ENCODE results near the gene AOC1. TPM values are rescaled to one million over a fixed set of nuclear protein-coding genes. Genes with fewer than 3 reads are reported as not detected.

Gene AOC1
- total and polyA plus RNA-seq, 10 of the 15 experiments (the other 5 are each of a cell fraction or from before 2014, with no cell fraction given): 0.07 TPM; not detected in 9

DNA sequence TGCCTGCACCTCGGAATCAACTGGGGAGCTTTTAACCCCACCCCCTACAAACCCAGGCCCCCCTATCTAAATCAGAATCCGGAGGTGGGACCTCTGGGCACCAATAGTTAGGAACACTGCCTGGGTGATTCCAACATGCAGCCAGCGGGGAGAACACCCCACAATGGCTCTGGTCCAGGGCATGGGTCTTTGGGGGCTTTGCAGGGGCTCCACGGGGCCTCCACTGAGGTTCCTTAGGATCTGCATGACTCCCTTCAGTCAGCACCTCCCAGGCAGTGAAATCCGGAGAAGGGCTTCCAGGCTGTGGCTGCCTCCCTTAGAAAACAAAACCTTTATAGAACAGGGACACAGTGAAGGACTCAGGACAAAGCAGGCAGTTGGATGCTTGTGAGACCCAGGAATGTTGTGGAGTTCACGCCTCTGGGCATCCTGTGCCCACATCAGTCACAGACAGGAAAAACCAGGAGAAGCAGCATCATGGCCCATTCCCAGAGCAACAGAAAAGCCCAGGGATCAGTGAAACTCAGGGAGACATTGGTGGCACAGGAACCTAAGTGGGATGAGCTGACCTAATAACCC lies 16.5 kb upstream of the AOC1 start:
- no peaks in the 10 kb centered on the region for H3K9me3 ChIP-seq (replicated peaks; ENCODE audit: control insufficient read depth, insufficient read depth, low read length)
- DNase-seq (ENCODE audit: low read depth, low spot score) (no peak), FAIRE-seq (no peak), ATAC-seq (no peak)
- H3K27me3 ChIP-seq (replicated peaks in 1 of 2; ENCODE audit: control insufficient read depth in 2 of 2, insufficient read depth in 2 of 2, low read length in 1 of 2): no peaks in the 10 kb centered on the region; a peak in 1 of 4 replicates
- no peak overlapping the region for H3K27ac ChIP-seq (ENCODE audit: control insufficient read depth, insufficient read depth)
- intact Hi-C loops (cut with micrococcal nuclease; ENCODE audit: unreplicated experiment) (no loop called here), in situ Hi-C loops (cut with MboI) (no loop called here)
- no TSS peak for BruUV-seq (replicated peaks)
- no peaks in the 10 kb centered on the region for H3K36me3 ChIP-seq (ENCODE audit: control insufficient read depth in 2 of 2, insufficient read depth in 2 of 2, low read length in 1 of 2)
- no peaks in the 10 kb centered on the region for H3K79me2 ChIP-seq (ENCODE audit: control insufficient read depth, insufficient read depth, low read length)
- no peaks in the 10 kb centered on the region for H3K4me1 ChIP-seq (ENCODE audit: control insufficient read depth, insufficient read depth, low read length)
- ChIA-PET RAD21 (ENCODE audit: unreplicated experiment) (no interaction called here), SMC1A (ENCODE audit: uncharacterized antibody, unreplicated experiment) (no interaction called here), POLR2A (no interaction called here), CTCF (interaction anchor here (0.6 to 1.6 kb wide), 3 partner anchors 10 to 792 kb away, joined by 3 to 5 read pairs (median 3); no protein-coding TSS in a partner anchor)
- H3K4me3 ChIP-seq: no peak overlapping the region
- WGBS (ENCODE audit: insufficient coverage, insufficient replicate concordance, low lambda C conversion rate, missing lambda C conversion rate): 0% methylated on average over 6 of the region's 6 CpGs
- no peaks in the 10 kb centered on the region for H4K20me1 ChIP-seq (ENCODE audit: control insufficient read depth, insufficient read depth)
- H2AFZ ChIP-seq (ENCODE audit: control insufficient read depth, low read depth, low read length): no peak overlapping the region
- H3K9ac ChIP-seq (ENCODE audit: control insufficient read depth, insufficient read depth, low read length): no peak overlapping the region
- H3K4me2 ChIP-seq (ENCODE audit: control insufficient read depth, insufficient read depth): no peak overlapping the region
- TF ChIP-seq CHD1 (IDR thresholded peaks at IDR 0.05; ENCODE audit: low read depth, low read length) (no peak), ZZZ3 (IDR thresholded peaks at IDR 0.05; ENCODE audit: control insufficient read depth, insufficient read length, low read depth) (no peak), CBX3 (IDR thresholded peaks at IDR 0.05; ENCODE audit: borderline replicate concordance, low read depth) (no peak), HDAC6 (IDR thresholded peaks at IDR 0.05; ENCODE audit: unreplicated experiment) (no peak), NFXL1 (IDR thresholded peaks at IDR 0.05; ENCODE audit: borderline replicate concordance) (no peak), HDGF (IDR thresholded peaks at IDR 0.05) (no peak), TCF7 (IDR thresholded peaks at IDR 0.05; ENCODE audit: borderline replicate concordance) (no peak), NRF1 (conservative IDR thresholded peaks at IDR 0.05; ENCODE audit: low read depth, low read length) (no peak), SREBF2 (IDR thresholded peaks at IDR 0.05; ENCODE audit: low read length) (no peak)
- TF ChIP-seq, protein P1, sequence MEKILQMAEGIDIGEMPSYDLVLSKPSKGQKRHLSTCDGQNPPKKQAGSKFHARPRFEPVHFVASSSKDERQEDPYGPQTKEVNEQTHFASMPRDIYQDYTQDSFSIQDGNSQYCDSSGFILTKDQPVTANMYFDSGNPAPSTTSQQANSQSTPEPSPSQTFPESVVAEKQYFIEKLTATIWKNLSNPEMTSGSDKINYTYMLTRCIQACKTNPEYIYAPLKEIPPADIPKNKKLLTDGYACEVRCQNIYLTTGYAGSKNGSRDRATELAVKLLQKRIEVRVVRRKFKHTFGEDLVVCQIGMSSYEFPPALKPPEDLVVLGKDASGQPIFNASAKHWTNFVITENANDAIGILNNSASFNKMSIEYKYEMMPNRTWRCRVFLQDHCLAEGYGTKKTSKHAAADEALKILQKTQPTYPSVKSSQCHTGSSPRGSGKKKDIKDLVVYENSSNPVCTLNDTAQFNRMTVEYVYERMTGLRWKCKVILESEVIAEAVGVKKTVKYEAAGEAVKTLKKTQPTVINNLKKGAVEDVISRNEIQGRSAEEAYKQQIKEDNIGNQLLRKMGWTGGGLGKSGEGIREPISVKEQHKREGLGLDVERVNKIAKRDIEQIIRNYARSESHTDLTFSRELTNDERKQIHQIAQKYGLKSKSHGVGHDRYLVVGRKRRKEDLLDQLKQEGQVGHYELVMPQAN (conservative IDR thresholded peaks at IDR 0.05): no peak
- TF ChIP-seq, protein P2, sequence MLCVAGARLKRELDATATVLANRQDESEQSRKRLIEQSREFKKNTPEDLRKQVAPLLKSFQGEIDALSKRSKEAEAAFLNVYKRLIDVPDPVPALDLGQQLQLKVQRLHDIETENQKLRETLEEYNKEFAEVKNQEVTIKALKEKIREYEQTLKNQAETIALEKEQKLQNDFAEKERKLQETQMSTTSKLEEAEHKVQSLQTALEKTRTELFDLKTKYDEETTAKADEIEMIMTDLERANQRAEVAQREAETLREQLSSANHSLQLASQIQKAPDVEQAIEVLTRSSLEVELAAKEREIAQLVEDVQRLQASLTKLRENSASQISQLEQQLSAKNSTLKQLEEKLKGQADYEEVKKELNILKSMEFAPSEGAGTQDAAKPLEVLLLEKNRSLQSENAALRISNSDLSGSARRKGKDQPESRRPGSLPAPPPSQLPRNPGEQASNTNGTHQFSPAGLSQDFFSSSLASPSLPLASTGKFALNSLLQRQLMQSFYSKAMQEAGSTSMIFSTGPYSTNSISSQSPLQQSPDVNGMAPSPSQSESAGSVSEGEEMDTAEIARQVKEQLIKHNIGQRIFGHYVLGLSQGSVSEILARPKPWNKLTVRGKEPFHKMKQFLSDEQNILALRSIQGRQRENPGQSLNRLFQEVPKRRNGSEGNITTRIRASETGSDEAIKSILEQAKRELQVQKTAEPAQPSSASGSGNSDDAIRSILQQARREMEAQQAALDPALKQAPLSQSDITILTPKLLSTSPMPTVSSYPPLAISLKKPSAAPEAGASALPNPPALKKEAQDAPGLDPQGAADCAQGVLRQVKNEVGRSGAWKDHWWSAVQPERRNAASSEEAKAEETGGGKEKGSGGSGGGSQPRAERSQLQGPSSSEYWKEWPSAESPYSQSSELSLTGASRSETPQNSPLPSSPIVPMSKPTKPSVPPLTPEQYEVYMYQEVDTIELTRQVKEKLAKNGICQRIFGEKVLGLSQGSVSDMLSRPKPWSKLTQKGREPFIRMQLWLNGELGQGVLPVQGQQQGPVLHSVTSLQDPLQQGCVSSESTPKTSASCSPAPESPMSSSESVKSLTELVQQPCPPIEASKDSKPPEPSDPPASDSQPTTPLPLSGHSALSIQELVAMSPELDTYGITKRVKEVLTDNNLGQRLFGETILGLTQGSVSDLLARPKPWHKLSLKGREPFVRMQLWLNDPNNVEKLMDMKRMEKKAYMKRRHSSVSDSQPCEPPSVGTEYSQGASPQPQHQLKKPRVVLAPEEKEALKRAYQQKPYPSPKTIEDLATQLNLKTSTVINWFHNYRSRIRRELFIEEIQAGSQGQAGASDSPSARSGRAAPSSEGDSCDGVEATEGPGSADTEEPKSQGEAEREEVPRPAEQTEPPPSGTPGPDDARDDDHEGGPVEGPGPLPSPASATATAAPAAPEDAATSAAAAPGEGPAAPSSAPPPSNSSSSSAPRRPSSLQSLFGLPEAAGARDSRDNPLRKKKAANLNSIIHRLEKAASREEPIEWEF (IDR thresholded peaks at IDR 0.05; ENCODE audit: insufficient replicate concordance, low read depth, low read length): no peak
- TF ChIP-seq, protein P3, sequence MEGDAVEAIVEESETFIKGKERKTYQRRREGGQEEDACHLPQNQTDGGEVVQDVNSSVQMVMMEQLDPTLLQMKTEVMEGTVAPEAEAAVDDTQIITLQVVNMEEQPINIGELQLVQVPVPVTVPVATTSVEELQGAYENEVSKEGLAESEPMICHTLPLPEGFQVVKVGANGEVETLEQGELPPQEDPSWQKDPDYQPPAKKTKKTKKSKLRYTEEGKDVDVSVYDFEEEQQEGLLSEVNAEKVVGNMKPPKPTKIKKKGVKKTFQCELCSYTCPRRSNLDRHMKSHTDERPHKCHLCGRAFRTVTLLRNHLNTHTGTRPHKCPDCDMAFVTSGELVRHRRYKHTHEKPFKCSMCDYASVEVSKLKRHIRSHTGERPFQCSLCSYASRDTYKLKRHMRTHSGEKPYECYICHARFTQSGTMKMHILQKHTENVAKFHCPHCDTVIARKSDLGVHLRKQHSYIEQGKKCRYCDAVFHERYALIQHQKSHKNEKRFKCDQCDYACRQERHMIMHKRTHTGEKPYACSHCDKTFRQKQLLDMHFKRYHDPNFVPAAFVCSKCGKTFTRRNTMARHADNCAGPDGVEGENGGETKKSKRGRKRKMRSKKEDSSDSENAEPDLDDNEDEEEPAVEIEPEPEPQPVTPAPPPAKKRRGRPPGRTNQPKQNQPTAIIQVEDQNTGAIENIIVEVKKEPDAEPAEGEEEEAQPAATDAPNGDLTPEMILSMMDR (IDR thresholded peaks at IDR 0.05 in 2 of 3, conservative IDR thresholded peaks at IDR 0.05 in 1 of 3; ENCODE audit: control insufficient read depth in 2 of 3, extremely low read depth in 1 of 3, insufficient read depth in 1 of 3, low read depth in 3 of 3, low read length in 3 of 3): no peak

Measured in GM12878 (cell line).